ENCODE data around the gene CRB1.
"Not testable (repeated sequence)": the region's sequence is repeated elsewhere in the genome, so short reads cannot be mapped to it uniquely, and the experiment has no call there.

Gene CRB1

GRCh38 chr1:197399755-197400521 lies 131.9 kb downstream of the CRB1 start:
- peak; percentile 11 for DNase-seq (ENCODE audit: low spot score)

- no peak for DNase-seq (ENCODE audit: low spot score)
Observed at GRCh38 chr1:197400522-197400902, 132.5 kb downstream of the CRB1 start.

- DNase-seq (ENCODE audit: low spot score) = no peak
Observed at GRCh38 chr1:197402189-197402588, 134.1 kb downstream of the CRB1 start.

GRCh38 chr1:197404774-197405173 lies 136.7 kb downstream of the CRB1 start:
- not testable (repeated sequence) for DNase-seq (ENCODE audit: low spot score)

GRCh38 chr1:197405614-197406013 lies 137.6 kb downstream of the CRB1 start:
- not testable (repeated sequence) for DNase-seq (ENCODE audit: low spot score)

- DNase-seq (ENCODE audit: low spot score) = no peak
Observed at GRCh38 chr1:197413564-197413963, 145.5 kb downstream of the CRB1 start.

- no peak for DNase-seq (ENCODE audit: low spot score)
Observed at GRCh38 chr1:197415221-197415620, 147.2 kb downstream of the CRB1 start.

- no peak for DNase-seq (ENCODE audit: low spot score)
Observed at GRCh38 chr1:197418693-197419092, 150.6 kb downstream of the CRB1 start.

- DNase-seq (ENCODE audit: low spot score) = no peak
Observed at GRCh38 chr1:197422993-197423392, 154.9 kb downstream of the CRB1 start.

- DNase-seq (ENCODE audit: low spot score) = no peak
Observed at GRCh38 chr1:197424380-197424779, 156.3 kb downstream of the CRB1 start.

GRCh38 chr1:197429372-197429771 lies 161.3 kb downstream of the CRB1 start:
- DNase-seq (ENCODE audit: low spot score) = no peak

GRCh38 chr1:197435224-197435623 lies 167.2 kb downstream of the CRB1 start:
- DNase-seq (ENCODE audit: low spot score) = no peak

- DNase-seq (ENCODE audit: low spot score) = no peak
Observed at GRCh38 chr1:197437601-197438000, 169.5 kb downstream of the CRB1 start.

GRCh38 chr1:197438010-197438790 lies 170.1 kb downstream of the CRB1 start:
- no peak for DNase-seq (ENCODE audit: low spot score)

- DNase-seq (ENCODE audit: low spot score) = no peak
Observed at GRCh38 chr1:197439708-197440280, 171.7 kb downstream of the CRB1 start.

GRCh38 chr1:197440715-197441114 lies 172.7 kb downstream of the CRB1 start:
- DNase-seq (ENCODE audit: low spot score) = no peak

GRCh38 chr1:197441999-197442414 lies 174.0 kb downstream of the CRB1 start:
- no peak for DNase-seq (ENCODE audit: low spot score)

- DNase-seq (ENCODE audit: low spot score) = no peak
Observed at GRCh38 chr1:197444755-197445154, 176.7 kb downstream of the CRB1 start.

GRCh38 chr1:197448121-197448779 lies 180.2 kb downstream of the CRB1 start:
- DNase-seq (ENCODE audit: low spot score) = no peak

GRCh38 chr1:197451381-197451780 lies 183.3 kb downstream of the CRB1 start:
- DNase-seq (ENCODE audit: low spot score) = no peak

- no peak for DNase-seq (ENCODE audit: low spot score)
Observed at GRCh38 chr1:197453376-197454058, 185.5 kb downstream of the CRB1 start.

GRCh38 chr1:197462539-197462938 lies 194.5 kb downstream of the CRB1 start:
- DNase-seq (ENCODE audit: low spot score) = no peak
